K562 (cell line): Measurements from ENCODE around the gene ANAPC2. TPM values are rescaled to one million over a fixed set of nuclear protein-coding genes. Genes with fewer than 3 reads are reported as not detected.

ENCODE experiments used
- GABPA ChIP-seq: fragments of 200-800 bp; sonication (Bioruptor generic); conservative IDR thresholded peaks from 2 replicates; pipeline ENCODE4 v1.6.1; 2016; ENCODE audit warnings: low read depth, missing genetic modification characterization, missing compliant biosample characterization
- HIVEP1 ChIP-seq: fragments of 250-450 bp; sonication (Bioruptor Pico); IDR thresholded peaks from 2 replicates; pipeline ENCODE4 v1.4.0; 2020; ENCODE audit warnings: mild to moderate bottlenecking
- POLR2AphosphoS5 ChIP-seq: IDR thresholded peaks from 2 replicates; pipeline ENCODE4 v1.6.1; 2011; ENCODE audit warnings: mild to moderate bottlenecking, low read depth, low read length, moderate library complexity; ENCODE audit not compliant: control insufficient read depth, insufficient read depth
- RCOR1 ChIP-seq, 2 experiments: IDR thresholded peaks; 2 replicates each; pipeline ENCODE4 v1.6.1; 2012; ENCODE audit warnings: low read depth in 2 of 2, low read length in 2 of 2, borderline replicate concordance in 1 of 2, improper control_type of control experiment in 1 of 2
- TRIM25 ChIP-seq: fragments of 450-650 bp; IDR thresholded peaks from 2 replicates; pipeline ENCODE4 v1.7.0; 2016; ENCODE audit warnings: borderline replicate concordance
- ZBTB40 ChIP-seq, 2 experiments: fragments of 450-650 bp in 1 of 2; sonication (generic) in 1 of 2; formaldehyde crosslinking in 1 of 2; IDR thresholded peaks; 2 replicates each; pipeline versions ENCODE4 v1.7.1 to v1.9.0; 2016 to 2022; ENCODE audit warnings: inconsistent platforms in 1 of 2, mild to moderate bottlenecking in 1 of 2, missing genetic modification reagents in 1 of 2
- ZNF507 ChIP-seq: conservative IDR thresholded peaks from 2 replicates; pipeline ENCODE4 v1.6.1; 2017; ENCODE audit warnings: missing genetic modification characterization, missing compliant biosample characterization
- ZNF511 ChIP-seq: sonication (generic); formaldehyde crosslinking; IDR thresholded peaks from 2 replicates; pipeline ENCODE4 v1.8.0; 2022; ENCODE audit warnings: mild to moderate bottlenecking, missing genetic modification reagents
- ZNF592 ChIP-seq: fragments of 450-650 bp; IDR thresholded peaks from 2 replicates; pipeline ENCODE4 v1.6.1; 2017; ENCODE audit warnings: antibody characterized with exemption, mild to moderate bottlenecking
- polyA plus RNA-seq, 8 experiments: library from polyadenylated mRNA; depleted of rRNA in 4 of 8; stranded (reverse) in 5 of 8; unstranded in 3 of 8; fragments of >200 nt; fragmentation: Nextera tagmentation in 2 of 8; fragmentation: Illumina TruSeq in 1 of 8; extraction: Ambion mirVana in 2 of 8; extraction: Trizol in 1 of 8; gene quantifications; 2 replicates each; pipeline versions ENCODE4 v1.2.1 to v1.2.3, GENCODE V29; 2011 to 2014; ENCODE audit warnings: inconsistent platforms in 1 of 8, missing spikeins in 1 of 8
- total RNA-seq, 7 experiments: library from RNA; depleted of rRNA in 6 of 7; stranded (reverse); fragments of >200 nt in 6 of 7; fragmentation: Illumina TruSeq in 2 of 7; extraction: Trizol in 2 of 7; gene quantifications; 2 replicates each; pipeline versions ENCODE4 v1.2.1 to v1.2.3, GENCODE V29; 2011 to 2021; ENCODE audit warnings: low replicate concordance in 1 of 7

ANAPC2 gene
- total and polyA plus RNA-seq, 9 of the 15 experiments (the other 6 are each of a cell fraction or from before 2014, with no cell fraction given), result 0.11 to 56.5 (median 17.1) TPM; not detected in 1

GRCh38 chr9:137223078-137223970, 35.0 kb upstream of the ANAPC2 start (continued):
- TF ChIP-seq ZBTB40 (IDR thresholded peaks at IDR 0.05) (peak; percentile 96), ZBTB40 (CRISPR knock-in tag; IDR thresholded peaks at IDR 0.05) (no peak), ZNF511 (CRISPR knock-in tag) (peak; percentile 72; the same call in 1 of the 2 replicates), ZNF592 (no peak), RCOR1 (IDR thresholded peaks at IDR 0.05; ENCODE audit: borderline replicate concordance in 1 of 2, low read depth in 2 of 2, low read length in 2 of 2) (peak in 1 of 2 experiments; percentile 3; a peak in 1 of 4 replicates), TRIM25 (no peak), POLR2AphosphoS5 (peak; percentile 39; the same call in 1 of the 2 replicates), ZNF507 (tag) (no peak), HIVEP1 (no peak), GABPA (tag) (peak; percentile 97)
